Fibroblast of lung (primary cell): ENCODE measurements around the gene FCN2.

Experiments
- CTCF ChIP-seq, 2 donors: IDR thresholded peaks in 1 of 2; conservative IDR thresholded peaks in 1 of 2; 1 replicate in 1 of 2; 2 replicates in 1 of 2; pipeline ENCODE4 v1.5.1; 2011 to 2012; ENCODE audit warnings: low read length in 2 of 2, control low read depth in 1 of 2, inconsistent platforms in 1 of 2, low read depth in 1 of 2, mild to moderate bottlenecking in 1 of 2
- EZH2 ChIP-seq: IDR thresholded peaks from 2 replicates; pipeline ENCODE4 v1.5.1; 2012; ENCODE audit warnings: low read length, control low read depth, mild to moderate bottlenecking; ENCODE audit errors: missing control alignments

DNA sequence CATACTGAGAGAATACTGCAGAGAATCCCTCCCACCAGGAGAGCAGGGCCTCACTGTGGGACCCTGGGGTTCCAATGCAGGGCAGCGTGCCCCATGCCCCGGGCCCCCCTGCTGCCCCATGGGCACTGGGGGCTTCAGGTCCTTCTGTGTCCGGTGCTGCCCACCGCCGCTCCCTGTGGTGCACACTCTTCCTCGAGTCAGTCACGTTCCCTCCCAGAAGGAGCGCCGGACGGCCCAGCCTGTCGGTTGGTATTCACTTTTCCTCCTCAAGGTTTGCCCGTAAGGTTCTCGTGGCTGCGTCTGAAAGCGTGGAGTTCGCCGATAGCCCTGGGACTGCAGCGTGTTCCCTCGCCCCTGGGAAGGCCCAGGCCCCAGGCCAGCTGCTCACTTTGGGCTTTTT lies 48.1 kb upstream of the FCN2 start:
- TF ChIP-seq CTCF (conservative IDR thresholded peaks at IDR 0.05 in 1 of 2, IDR thresholded peaks at IDR 0.05 in 1 of 2; ENCODE audit: low read depth in 1 of 2, low read length in 2 of 2): no peak
- no peak for TF ChIP-seq EZH2
